ENCODE results near the gene MICALL1.
"Not testable (repeated sequence)": the region's sequence is repeated elsewhere in the genome, so short reads cannot be mapped to it uniquely, and the experiment has no call there.

Gene MICALL1

DNA sequence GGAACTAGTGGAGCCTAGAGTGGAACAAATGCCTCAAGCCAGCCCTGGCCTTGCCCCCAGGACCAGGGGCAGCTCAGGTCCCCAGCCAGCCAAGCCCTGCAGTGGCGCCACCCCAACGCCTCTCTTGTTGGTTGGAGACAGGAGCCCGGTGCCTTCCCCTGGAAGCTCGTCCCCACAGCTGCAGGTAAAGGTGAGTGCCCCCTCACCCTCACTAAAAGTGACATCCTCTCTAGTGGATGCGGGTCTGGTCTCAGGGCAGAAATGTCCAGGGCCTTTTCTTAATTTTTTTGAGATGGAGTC is 21.5 kb downstream of the MICALL1 start:
- DNase-seq (ENCODE audit: low spot score) = no peak

DNA sequence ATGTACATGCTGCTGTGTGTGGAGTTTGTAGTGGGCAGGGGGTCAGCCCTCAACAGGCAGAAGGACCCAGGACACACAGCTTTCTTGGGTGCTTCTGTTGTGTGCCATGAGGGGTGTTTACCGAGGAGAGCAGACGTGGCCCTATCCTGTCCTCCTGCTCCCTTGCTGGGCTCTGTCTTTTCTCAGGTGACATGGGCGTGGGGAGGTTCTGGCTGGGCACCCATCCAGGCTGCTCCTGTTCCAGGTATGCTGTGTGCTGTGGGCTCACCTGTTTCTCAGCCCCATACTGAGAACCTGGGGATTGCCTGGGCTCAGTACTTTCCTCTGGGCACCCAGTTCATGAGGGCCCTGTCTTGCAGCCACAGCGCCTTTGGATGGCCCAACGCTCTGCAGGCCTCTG is 23.3 kb downstream of the MICALL1 start:
- DNase-seq (ENCODE audit: low spot score) = no peak

GRCh38 chr22:37930270-37930951 is 24.3 kb downstream of the MICALL1 start:
- DNase-seq (ENCODE audit: low spot score) = peak; percentile 50

DNA sequence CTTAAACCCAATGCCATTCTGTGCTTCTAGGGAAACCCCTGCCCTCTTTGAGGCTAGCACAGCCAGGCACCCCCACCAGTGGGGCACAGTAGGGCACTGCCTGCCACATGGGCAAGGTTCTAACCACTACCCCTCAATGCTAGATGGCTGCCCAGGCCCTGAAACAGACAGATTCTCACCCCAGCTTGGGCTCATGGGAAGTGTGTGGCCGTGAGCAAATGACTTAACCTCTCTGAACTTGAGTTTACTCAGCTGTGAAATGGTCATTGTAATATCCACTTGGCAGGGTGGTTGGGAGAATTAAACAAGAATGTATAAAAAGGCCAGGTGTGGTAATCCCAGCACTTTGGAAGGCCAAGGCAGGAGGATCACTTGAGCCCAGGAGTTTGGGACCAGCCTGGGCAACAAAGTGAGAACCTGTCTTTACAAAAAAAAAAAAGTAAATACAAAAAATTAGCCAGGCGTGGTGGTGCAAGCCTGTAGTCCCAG is 24.9 kb downstream of the MICALL1 start:
- DNase-seq (ENCODE audit: low spot score) = no peak

- no peak for DNase-seq (ENCODE audit: low spot score)
These were observed 25.8 kb downstream of the MICALL1 start for GRCh38 chr22:37931893-37932389.

DNA sequence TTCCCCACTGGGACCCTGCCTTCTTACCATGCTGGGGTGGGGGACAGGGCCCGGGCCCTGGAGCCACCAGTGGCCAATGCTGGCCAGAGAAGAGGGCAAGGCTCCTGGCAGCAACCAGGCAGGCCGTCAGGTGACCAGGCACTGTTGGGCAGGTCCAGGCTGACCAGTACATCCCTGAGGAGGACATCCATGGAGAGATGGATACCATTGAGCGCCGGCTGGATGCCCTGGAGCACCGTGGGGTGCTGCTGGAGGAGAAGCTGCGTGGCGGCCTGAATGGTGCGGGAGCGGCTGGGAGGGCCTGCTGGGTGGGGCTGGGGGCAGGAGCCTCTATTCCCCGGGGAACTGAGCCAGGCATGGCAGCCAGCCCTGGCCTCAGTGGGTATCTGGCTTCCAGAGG is 26.3 kb downstream of the MICALL1 start:
- no peak for DNase-seq (ENCODE audit: low spot score)

DNA sequence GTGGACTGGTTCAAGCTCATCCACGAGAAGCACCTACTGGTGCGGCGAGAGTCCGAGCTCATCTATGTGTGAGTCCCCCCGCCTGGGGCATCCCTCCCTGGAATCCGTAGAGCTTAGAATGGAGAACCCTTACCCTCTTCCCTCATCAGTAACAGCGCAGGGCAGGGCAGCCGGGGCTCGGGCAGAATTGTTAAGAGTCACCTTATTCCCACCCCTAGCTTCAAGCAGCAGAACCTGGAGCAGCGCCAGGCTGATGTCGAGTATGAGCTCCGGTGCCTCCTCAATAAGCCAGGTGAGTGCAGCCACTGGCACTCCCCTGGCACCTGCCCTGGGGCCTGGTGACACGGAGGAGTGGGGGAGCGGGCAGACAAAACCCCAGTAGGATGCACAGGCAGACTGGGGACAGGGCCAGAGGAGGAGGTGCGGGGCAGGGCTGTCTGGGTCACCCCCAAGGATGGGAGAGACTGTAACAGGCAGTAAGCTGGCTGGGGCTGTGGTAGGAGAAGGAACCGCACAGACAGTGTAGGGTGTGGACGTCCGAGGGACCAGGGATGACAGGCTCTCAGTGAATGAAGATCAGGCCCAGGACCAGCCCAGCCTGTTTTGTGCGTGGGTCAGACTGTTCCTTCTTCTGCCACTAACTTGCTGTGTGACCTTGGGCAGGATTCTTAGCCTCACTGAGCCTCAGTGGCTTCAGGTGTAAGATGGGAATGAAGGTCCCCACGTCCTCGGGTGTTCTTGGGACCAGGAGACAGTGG is 26.9 kb downstream of the MICALL1 start:
- DNase-seq (ENCODE audit: low spot score) = no peak

GRCh38 chr22:37933711-37934376 is 27.7 kb downstream of the MICALL1 start:
- peak; percentile 89 for DNase-seq (ENCODE audit: low spot score)

DNA sequence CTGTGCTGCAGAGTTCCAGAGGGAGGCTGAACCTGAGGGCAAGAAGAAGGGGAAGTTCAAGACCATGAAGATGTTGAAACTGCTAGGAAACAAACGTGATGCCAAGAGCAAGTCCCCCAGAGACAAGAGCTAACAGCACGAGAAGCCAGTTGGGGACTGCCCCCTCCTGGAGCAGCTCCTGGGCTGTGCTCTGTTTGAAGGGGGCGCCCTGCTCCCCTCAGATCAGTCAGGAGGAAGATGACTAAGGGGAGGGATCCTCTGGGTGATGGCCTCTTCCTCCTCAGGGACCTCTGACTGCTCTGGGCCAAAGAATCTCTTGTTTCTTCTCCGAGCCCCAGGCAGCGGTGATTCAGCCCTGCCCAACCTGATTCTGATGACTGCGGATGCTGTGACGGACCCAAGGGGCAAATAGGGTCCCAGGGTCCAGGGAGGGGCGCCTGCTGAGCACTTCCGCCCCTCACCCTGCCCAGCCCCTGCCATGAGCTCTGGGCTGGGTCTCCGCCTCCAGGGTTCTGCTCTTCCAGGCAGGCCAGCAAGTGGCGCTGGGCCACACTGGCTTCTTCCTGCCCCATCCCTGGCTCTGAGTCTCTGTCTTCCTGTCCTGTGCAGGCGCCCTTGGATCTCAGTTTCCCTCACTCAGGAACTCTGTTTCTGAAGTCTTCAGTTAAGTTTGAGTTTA is 34.7 kb downstream of the MICALL1 start:
- DNase-seq (ENCODE audit: low spot score) = no peak

GRCh38 chr22:37942133-37942532 is 36.0 kb downstream of the MICALL1 start:
- no peak for DNase-seq (ENCODE audit: low spot score)

DNA sequence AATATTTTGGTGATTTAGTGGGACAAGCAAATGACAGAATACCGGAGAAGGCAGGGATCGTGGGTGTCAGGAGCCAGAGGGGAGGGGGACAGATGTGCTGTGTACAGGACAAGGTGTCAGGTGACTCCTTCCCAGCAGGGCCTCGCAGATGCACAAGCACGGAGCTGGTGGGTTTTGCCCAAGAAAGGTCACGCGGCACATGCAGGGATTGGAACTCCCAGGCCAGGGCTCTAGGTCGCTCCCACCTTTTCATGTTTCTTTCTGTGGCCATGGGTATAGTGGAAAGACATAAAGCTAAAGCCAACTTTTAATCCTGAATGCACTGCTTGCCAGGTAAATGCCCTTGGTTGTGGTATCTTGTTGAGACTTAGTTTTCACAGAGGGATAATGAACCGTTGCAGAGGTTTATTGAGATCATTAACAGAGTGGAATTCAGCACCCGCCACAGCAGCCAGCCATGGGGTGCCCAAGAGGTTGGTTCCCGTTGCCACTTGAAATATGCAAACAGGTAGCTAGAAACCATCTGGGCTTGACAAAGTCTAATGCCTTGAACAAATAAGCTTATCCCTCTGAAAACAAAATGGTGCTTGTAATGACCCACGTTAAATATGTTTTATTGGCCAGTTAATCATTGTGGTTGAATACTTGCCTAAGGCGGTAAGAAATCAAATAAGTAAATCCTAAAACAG is 37.2 kb downstream of the MICALL1 start:
- DNase-seq (ENCODE audit: low spot score) = no peak

DNA sequence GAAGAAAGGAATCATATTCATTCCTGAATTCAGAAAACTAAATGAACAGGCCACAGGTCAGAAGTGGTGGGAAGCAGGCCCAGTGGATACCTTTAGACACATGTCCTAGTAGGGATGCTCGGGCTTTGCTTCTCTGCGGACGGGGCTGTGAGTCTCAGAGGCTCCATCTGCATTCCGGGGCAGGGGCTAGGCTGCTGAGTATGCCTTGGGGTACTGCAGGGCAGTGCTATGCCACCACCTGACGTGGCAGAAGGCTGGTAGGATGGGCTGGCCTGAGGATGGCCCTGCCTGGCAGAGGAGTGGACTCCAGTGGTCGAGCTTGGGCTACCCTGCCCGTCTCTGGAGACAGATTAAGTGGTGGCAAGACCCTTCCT is 37.7 kb downstream of the MICALL1 start:
- DNase-seq (ENCODE audit: low spot score) = no peak

- not testable (repeated sequence) for DNase-seq (ENCODE audit: low spot score)
These were observed 38.3 kb downstream of the MICALL1 start for GRCh38 chr22:37944423-37944822.

GRCh38 chr22:37947142-37947795 is 41.2 kb downstream of the MICALL1 start:
- DNase-seq (ENCODE audit: low spot score) = not testable (repeated sequence)

DNA sequence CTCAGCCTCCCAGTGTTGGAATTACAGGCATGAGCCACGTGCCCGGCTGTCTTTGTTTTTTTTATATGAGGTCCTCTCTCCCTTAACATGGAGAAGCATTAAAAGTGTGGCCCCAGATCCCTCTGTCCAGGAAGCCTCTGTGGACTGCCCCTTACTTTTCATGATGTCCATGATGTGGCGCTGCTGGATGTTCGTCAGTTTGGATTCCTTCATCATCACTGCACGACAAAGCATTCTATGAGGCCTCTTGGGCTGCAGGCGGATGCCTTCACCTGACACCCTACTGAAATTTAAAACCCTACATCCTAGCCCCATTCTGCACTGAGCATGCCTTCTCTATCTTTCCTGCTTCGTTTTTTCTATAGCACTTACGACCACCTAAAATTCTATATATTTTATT is 45.2 kb downstream of the MICALL1 start:
- DNase-seq (ENCODE audit: low spot score) = no peak

GRCh38 chr22:37952629-37953028 is 46.5 kb downstream of the MICALL1 start:
- not testable (repeated sequence) for DNase-seq (ENCODE audit: low spot score)

DNA sequence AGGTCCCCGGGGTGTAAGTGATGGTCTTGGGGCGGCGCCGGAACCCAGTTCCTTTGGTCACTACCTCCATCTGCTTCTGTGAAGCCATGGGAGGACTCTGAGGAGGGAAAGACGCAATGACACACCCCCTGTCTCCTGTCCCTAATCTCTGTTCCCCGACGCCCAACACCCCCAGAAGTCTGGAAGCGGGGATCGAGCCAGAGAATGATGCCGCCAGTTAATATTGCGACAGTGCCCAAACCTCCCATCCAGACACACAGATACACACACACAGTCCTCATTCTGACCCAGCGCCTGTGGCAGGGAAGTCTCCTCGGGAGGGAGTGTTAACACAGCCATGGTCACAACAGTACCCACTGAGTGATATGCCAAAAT is 47.0 kb downstream of the MICALL1 start:
- no peak for DNase-seq (ENCODE audit: low spot score)

- DNase-seq (ENCODE audit: low spot score) = peak; percentile 98
These were observed 47.5 kb downstream of the MICALL1 start, which contains the start of the genes C22orf23 and POLR2F for GRCh38 chr22:37953437-37954179. TSS of gene C22orf23 (minus strand) at chr22:37953601. CDS start at chr22:37953149, 452 bp downstream. TSS of gene POLR2F (plus strand) at chr22:37953699. CDS start at chr22:37953788, 89 bp downstream.

DNA sequence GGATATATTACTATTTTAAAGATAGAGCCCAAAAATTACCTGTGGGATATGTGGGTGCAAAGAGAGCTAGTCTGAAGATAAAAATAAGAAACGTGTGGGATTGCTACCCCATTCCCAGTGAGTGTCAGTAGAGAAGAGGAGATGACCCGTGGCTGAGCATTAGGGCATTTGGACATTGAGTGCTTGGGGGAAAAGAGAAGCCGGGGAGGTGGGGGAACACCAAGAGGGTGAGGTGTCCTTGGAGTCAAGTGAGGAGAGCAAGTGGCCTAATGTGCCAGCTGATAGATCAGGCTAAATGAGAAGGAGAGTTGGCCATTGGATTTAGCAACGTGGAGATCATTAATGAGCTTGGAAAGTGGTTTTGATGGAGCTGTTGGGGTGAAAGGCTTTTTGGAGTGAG is 48.6 kb downstream of the MICALL1 start:
- DNase-seq (ENCODE audit: low spot score) = no peak

DNA sequence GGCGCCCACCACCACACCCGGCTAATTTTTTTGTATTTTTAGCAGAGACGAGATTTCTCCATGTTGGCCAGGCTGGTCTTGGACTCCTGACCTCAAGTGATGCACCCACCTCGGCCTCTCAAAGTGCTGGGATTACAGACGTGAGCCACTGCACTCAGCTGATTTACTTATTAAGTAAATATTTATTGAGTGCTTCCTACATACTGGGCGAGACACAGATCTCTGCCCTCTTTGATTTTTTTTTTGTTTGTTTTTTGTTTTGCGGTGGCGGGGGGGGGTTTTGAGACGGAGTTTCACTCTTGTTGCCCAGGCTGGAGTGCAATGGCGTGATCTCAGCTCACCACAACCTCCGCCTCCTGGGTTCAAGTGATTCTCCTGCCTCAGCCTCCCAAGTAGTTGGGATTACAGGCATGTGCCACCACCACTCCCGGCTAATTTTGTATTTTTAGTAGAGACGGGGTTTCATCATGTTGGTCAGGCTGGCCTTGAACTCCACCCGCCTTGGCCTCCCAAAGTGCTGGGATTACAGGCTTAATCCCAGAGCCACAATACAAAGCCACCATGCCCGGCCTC is 49.8 kb downstream of the MICALL1 start:
- DNase-seq (ENCODE audit: low spot score) = not testable (repeated sequence)

Measured in germinal center (tissue), 1 donor.